Lower leg skin (tissue), 4 donors: ENCODE results near the gene MAN1C1. TPM values are rescaled to one million over a fixed set of nuclear protein-coding genes. Genes with fewer than 3 reads are reported as not detected.
A peak's percentile ranks its signal among the peaks of the same experiment; 100 is the strongest.

ENCODE experiments used
- DNase-seq, 2 donors: peaks; one replicate each; pipeline ENCODE4 v3.0.0-alpha.2; 2019; ENCODE audit warnings: low spot score in 2 of 2
- H3K4me3 ChIP-seq: fragments of 200-600 bp; sonication (generic); 2 replicates; pipeline ENCODE4 v1.5.1; 2017; ENCODE audit warnings: mild to moderate bottlenecking, low read depth; ENCODE audit not compliant: poor library complexity, severe bottlenecking
- CTCF ChIP-seq, 3 donors: fragments of 450-650 bp; IDR thresholded peaks; one replicate each; pipeline ENCODE4 v1.5.1; 2016; ENCODE audit warnings: antibody characterized with exemption in 3 of 3, mild to moderate bottlenecking in 3 of 3, moderate library complexity in 2 of 3
- POLR2A ChIP-seq, 2 donors: fragments of 450-650 bp; IDR thresholded peaks; one replicate each; pipeline ENCODE4 v1.6.1; 2016 to 2017; ENCODE audit warnings: antibody characterized with exemption in 2 of 2, mild to moderate bottlenecking in 1 of 2, moderate library complexity in 1 of 2
- WGBS, 2 donors: methylation state at CpG; one replicate each; pipeline ENCODE4 v1.1.5; 2018; 5-methylcytosine and 5-hydroxymethylcytosine counted together
- intact Hi-C: fragments of 100-400 bp; cut with DNase I; formaldehyde crosslinking; loops from one replicate; pipeline ENCODE4 v1.15.0; 2023; ENCODE audit warnings: low total_unique reads
- total RNA-seq, 4 donors: library from RNA; depleted of rRNA; stranded (reverse); fragments of >200 nt; gene quantifications; one replicate each; pipeline ENCODE4 v1.1.0, GENCODE V29; 2016

MAN1C1 gene
- total RNA-seq, 4 donors from 2014 or later: 5.9 to 7.3 (median 6.6) TPM

DNA sequence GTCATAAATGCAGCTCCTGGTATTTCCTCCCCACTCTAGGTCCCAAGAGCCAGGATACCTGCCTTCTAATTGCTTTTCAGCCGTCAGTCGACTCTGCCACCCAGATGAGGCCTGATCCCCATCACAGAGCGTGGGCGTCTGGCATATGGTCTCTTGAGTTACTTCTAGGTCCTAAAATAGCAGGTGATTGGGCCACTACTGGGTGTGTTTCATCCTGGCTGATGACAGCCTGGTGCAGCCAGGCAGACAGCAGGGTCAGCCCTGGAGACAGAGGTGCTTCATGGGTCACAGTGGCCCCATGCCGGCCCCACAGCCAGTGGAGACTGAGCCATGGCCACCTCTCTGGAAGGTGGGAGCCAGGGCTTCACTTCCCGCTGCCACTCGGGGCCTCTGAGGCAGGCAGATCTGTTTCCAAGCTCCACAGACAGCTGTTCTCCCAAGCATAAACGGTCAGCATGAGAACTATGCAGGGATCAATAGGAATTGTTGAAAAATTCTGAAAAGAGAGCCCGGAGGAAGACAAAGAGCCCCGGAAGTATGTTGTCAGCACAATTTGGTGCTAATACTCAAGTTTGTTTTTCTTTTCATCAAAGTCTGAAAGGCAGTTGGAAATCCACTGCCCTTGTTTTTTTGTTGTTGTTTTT lies 83.0 kb downstream of the MAN1C1 start:
- TF ChIP-seq CTCF (IDR thresholded peaks at IDR 0.05) (no peak), POLR2A (IDR thresholded peaks at IDR 0.05) (no peak)
- intact Hi-C loops: no loop called here
- no peak overlapping the region for H3K4me3 ChIP-seq
- DNase-seq: peak in 1 of 2 donors; percentile 85
- 25 to 29% methylated on average over 8 to 10 of the region's 10 CpGs for WGBS, 2 donors

- no peak overlapping the region for H3K4me3 ChIP-seq
- TF ChIP-seq POLR2A (IDR thresholded peaks at IDR 0.05) (no peak), CTCF (IDR thresholded peaks at IDR 0.05) (no peak)
- intact Hi-C loops: no loop called here
- DNase-seq: peak; percentile 76 to 93
- 18 to 26% methylated on average over 3 of the region's 3 CpGs for WGBS, 2 donors
Measured at GRCh38 chr1:25700144-25700523, 83.5 kb downstream of the MAN1C1 start.

DNA sequence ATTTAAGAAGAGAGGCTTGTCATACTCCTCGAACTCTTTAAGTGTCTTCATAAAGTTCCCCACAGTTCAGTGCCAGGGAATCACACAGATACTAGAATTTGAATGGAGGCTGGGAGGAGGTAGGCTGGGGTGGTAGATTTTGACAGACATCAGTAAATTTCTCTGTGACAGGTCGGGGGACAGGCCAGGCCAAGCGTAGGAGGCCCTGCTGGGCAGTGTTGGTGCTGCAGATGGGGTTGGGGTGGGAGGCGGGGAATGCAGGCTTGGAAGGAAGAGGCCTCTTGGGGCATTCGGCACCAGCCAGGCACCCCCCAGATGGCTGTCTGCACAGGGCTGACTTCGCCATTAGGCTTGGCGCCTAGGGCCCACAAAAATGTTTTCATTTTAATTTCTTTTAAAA lies 84.0 kb downstream of the MAN1C1 start:
- intact Hi-C loops: no loop called here
- no peak for TF ChIP-seq POLR2A (IDR thresholded peaks at IDR 0.05)
- TF ChIP-seq CTCF (IDR thresholded peaks at IDR 0.05): no peak
- H3K4me3 ChIP-seq: no peak overlapping the region
- WGBS, 2 donors: 54 to 55% methylated on average over 7 of the region's 7 CpGs
- peak in 1 of 2 donors; percentile 79 for DNase-seq

DNA sequence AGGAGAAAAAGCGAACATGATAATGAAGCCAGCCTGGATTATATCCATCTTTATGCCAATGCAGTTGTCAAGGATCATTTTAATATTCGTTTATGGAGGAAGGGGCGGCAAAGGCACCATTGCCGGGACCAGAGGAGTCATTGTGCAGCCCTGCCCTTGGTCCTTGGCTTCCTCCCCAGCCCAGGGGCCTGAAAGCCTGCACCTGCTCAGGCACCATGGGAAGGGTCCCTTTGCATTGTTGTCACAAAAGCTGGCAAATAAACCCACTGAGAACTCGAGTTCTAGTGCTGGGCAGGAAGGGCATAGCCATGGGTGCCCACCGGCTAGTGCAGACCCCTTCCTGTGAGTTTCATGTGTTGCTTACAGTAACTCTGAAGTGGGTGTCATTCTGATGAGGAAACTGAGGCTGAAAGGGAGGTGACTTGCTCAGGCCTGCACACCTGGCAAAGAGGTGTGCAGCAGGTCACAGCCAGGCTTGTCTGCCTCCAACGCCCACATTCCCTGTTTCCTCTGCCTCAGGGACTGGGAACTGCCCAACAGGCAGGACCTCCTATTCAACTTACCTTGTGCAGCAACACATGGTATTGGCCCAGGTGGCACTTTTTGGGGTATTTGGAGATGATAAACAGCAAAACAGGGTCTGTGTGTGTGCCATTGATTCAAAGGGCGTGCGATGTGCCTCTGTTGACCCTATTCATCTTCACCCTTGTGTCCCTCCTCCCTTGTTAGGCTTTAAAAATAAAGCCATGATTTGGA lies 84.6 kb downstream of the MAN1C1 start:
- DNase-seq: peak in 1 of 2 donors; percentile 66
- WGBS, 2 donors: 65 to 73% methylated on average over 9 of the region's 9 CpGs
- TF ChIP-seq POLR2A (IDR thresholded peaks at IDR 0.05): no peak
- no peak for TF ChIP-seq CTCF (IDR thresholded peaks at IDR 0.05)
- H3K4me3 ChIP-seq: no peak overlapping the region
- intact Hi-C loops: no loop called here

DNA sequence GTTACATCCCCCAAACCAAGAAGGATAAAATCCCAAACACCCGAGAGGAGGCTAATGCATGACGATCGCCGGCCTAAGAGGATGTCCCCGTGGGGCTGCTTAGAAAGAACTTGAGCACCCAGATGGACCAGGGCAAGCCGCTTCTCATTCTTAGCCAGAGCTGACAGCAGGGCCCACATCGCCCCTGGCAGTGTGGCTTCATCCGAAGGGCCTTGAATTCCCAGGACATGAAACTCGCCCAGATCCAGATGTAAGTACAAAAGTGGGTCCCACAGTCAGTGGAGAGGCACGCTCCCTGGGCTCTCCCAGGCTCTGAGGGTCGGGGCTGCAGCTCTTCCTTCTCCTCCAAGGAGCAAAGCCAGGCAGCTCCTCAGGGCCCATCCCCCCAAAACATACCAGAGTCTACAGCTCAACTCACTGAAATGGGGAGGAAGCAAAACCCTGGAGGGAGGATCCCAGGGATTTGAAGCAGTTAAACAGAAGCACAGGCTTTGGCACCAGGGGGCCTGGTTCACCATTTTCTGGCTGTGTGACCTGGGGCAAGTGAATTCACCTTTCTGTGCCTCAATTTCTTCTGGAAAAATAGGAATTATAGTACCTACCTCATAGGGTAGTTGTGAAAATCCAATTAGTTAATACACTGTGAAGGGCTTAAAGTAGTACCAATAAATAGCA lies 85.6 kb downstream of the MAN1C1 start:
- WGBS, 2 donors: 82 to 85% methylated on average over 11 of the region's 11 CpGs
- intact Hi-C loops: no loop called here
- peak in 1 of 2 donors; percentile 70 for DNase-seq
- H3K4me3 ChIP-seq: no peak overlapping the region
- TF ChIP-seq CTCF (IDR thresholded peaks at IDR 0.05) (no peak), POLR2A (IDR thresholded peaks at IDR 0.05) (no peak)
